HG03457 (cell line): ENCODE data around the gene AARSD1.
A peak's percentile ranks its signal among the peaks of the same experiment; 100 is the strongest.
"Not testable (repeated sequence)": the region's sequence is repeated elsewhere in the genome, so short reads cannot be mapped to it uniquely, and the experiment has no call there.

Experiments used
- ATAC-seq: cut with Tn5 transposase; IDR thresholded peaks from one replicate; pipeline ENCODE4 v1.9.1; 2021; ENCODE audit warnings: moderate number of reproducible peaks; ENCODE audit not compliant: unreplicated experiment

AARSD1 gene, protein sequence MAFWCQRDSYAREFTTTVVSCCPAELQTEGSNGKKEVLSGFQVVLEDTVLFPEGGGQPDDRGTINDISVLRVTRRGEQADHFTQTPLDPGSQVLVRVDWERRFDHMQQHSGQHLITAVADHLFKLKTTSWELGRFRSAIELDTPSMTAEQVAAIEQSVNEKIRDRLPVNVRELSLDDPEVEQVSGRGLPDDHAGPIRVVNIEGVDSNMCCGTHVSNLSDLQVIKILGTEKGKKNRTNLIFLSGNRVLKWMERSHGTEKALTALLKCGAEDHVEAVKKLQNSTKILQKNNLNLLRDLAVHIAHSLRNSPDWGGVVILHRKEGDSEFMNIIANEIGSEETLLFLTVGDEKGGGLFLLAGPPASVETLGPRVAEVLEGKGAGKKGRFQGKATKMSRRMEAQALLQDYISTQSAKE

GRCh38 chr17:42964161-42964932, at the start of gene AARSD1:
Gene AARSD1 (minus strand): TSS chr17:42964454. CDS start chr17:42964440, 14 bp downstream.
- ATAC-seq: peak; percentile 53

- no peak for ATAC-seq
Measured at GRCh38 chr17:43013296-43013695, 49.0 kb upstream of the AARSD1 start.

GRCh38 chr17:43011728-43012472, 47.6 kb upstream of the AARSD1 start:
- ATAC-seq: no peak

GRCh38 chr17:43010667-43011308, 46.5 kb upstream of the AARSD1 start:
- ATAC-seq: no peak

GRCh38 chr17:43006639-43007551, 42.6 kb upstream of the AARSD1 start, which contains the start of gene IFI35:
Gene IFI35 (plus strand): TSS chr17:43006784. CDS start chr17:43006948, 164 bp downstream.
- no peak for ATAC-seq

- ATAC-seq: no peak
Measured at GRCh38 chr17:43003542-43004172, 39.4 kb upstream of the AARSD1 start.

DNA sequence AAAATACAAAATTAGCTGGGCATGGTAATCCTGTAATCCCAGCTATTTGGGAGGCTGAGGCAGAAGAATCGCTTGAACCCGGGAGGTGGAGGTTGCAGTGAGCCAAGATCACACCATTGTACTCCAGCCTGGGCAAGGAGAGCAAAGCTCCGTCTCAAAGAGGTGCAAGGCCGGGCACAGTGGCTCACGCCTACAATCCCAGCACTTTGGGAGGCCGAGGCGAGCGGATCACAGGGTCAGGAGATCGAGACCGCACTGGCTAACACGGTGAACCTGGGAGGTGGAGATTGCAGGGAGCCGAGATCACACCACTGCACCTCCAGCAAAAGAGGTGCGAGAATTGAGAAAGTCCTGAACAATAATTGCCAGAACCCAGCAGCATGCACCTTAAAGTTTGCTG, 36.6 kb upstream of the AARSD1 start:
- ATAC-seq: not testable (repeated sequence)

GRCh38 chr17:42999003-42999525, 34.8 kb upstream of the AARSD1 start:
- ATAC-seq: no peak

DNA sequence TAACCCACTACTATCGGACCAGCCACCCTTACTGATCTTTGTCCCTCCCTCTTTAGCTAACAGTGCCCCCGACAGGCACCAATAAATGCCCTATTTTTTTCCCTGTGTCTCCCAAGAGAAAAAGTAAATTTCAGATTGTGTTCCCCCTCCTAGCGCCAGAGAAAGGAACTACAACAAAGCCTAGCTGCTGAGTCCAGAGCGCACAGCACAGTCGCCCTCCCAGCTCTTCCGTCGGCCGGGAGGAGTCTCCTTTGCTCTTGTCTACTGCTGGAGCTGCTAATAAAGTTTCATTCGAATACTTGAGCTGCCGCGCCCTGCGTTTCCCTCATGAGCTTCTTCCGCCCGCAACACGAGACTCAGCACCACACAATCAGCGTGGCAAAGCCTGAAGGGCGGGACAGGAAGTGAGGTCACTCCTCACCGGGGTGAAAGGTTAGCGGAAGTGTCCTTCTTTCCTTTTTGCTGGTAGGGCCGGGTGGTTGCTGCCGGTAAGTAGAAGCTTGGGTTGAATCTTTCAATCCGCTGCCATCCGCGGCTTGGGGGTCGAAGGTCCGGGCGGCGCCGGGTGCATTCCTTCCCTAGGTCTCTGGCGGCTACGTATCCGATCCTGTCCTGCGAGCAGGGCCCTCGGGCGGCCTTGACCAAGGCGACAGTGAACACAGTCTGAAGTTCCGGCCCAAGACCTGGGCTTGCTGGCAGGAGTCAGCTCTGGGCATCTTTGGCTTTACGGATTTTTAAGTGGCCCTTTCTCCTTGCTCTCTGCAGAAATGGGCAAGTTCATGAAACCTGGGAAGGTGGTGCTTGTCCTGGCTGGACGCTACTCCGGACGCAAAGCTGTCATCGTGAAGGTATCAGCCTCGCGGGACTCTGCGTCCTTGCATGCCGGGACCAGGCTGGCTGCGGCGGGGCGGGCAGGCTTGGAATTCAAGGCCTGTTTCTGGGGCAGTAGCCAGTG, 34.0 kb upstream of the AARSD1 start, which contains the start of gene RPL27:
Gene RPL27 (plus strand): TSS at position 436 of the 955 bp plus-strand sequence. CDS start 332 bp downstream, at position 768.
- peak; percentile 83 for ATAC-seq

DNA sequence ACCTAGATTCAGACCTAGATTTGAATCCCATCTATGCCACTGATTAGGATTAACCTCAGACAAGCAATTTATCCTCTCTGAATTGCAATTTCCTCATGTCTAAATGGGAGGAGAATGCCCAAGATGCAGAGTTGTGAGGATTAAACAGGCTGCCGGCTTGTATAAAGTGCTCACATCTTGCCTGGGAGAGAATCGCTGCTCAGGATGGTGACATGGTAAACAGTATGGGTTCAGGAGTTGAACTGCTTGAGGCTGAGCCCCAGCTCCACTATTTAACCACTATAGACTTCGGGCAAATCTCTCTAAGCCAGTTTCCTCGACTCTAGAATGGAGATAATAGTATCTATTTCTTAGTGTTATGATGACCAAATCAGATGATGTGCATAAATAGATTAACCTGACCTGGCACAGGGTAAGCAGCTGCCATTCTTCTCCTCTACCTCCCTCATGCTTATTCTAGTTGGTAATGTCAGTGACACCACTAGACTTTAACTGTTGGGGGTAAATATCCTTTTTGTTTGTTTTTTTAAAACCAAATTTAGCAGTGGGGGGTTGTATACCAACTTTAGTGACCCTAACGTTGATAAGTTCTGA, 33.2 kb upstream of the AARSD1 start:
- no peak for ATAC-seq

GRCh38 chr17:42993913-42994312, 29.7 kb upstream of the AARSD1 start:
- not testable (repeated sequence) for ATAC-seq

GRCh38 chr17:42992872-42993271, 28.6 kb upstream of the AARSD1 start:
- ATAC-seq: no peak

DNA sequence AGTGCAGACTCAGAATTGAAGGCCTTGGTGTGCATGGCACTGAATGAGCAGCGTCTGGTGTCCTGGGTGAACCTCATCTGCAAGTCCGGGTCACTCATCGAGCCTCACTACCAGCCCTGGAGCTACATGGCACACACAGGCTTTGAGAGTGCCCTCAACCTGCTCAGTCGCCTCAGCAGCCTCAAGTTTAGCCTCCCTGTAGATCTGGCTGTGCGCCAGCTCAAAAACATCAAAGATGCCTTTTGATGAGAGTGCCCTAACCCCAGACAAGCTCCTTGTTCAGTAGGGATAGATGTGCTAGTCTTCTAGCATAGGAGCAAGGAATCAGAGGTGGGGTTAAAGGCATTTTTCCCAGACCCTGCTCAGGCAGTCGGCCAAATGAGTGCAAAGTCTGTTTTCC, 27.2 kb upstream of the AARSD1 start:
- no peak for ATAC-seq

DNA sequence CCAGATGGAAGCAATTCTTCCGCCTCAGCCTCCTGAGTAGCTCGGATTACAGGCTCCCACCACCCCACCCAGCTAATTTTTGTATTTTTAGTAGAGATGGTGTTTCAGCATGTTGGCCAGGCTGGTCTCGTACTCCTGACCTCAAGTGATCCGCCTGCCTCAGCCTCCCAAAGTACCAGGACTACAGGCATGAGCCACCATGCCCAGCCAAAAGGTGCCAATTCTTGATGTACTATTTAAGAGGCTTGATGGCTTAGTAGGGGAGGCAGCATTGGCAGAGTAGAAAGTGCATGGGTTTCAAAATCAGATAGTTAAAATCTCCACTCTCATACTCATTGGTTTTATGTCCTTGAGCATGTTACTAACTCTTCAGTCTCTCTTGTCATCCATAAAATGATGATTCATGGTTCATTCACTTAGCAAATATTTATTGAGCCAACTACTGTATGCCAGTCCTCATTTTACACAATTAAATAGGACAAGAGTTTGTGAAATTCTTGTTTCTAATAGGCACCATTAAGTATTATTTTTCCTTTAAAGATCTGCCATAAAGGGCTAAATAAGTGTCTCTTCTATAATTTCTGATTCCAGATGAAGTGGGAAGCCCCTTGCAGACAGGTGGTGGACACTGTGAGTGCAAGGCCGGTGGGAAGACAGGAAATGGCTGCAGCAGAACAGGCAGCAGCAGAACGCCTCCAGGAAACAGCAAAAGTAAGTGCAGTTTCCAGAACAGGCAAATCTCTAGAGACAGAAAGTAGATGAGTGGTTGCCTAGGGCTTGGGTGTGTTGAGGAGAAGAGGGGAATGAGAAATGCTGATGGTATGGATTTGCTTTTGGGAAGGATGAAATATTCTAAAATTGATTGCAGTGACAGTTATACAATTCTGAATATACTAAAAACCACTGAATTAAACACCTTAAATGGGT, 25.7 kb upstream of the AARSD1 start:
- no peak for ATAC-seq

DNA sequence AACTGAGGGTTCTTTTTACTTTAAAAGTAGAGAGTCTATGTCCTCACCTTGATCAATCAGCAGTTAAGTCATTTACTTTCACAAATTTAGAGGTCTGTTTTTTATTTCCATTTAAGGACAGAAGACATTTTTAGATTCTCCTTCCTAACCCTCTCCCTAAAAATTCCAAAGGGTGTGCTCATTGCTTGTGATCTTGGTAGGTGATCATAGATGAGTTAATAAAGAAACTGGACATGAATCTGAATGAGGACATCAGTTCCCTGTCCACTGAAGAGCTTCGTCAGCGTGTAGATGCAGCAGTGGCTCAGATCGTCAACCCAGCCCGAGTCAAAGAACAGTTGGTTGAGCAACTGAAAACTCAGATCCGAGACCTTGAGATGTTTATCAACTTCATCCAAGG, 24.9 kb upstream of the AARSD1 start:
- no peak for ATAC-seq

- ATAC-seq: no peak
Measured at GRCh38 chr17:42985225-42985624, 21.0 kb upstream of the AARSD1 start.
